Sigmoid colon (tissue), 4 donors: Measurements from ENCODE around the gene CAMSAP2.

Experiments
- EP300 ChIP-seq, 4 donors: sonication (generic); formaldehyde crosslinking; IDR thresholded peaks; one replicate each; pipeline ENCODE4 v1.6.1; 2017; ENCODE audit warnings: antibody characterized with exemption in 4 of 4
- POLR2A ChIP-seq, 2 donors: fragments of 450-650 bp; IDR thresholded peaks; one replicate each; pipeline ENCODE4 v1.6.1; 2016; ENCODE audit warnings: antibody characterized with exemption in 2 of 2, mild to moderate bottlenecking in 2 of 2, moderate library complexity in 2 of 2
- POLR2AphosphoS5 ChIP-seq, 4 donors: sonication (generic); formaldehyde crosslinking; IDR thresholded peaks; one replicate each; pipeline ENCODE4 v1.6.1; 2017; ENCODE audit warnings: antibody characterized with exemption in 4 of 4
- TF ChIP-seq, protein P1 (sequence below), 4 experiments: fragments of 450-650 bp in 3 of 4; fragments of 200-600 bp in 1 of 4; IDR thresholded peaks; one replicate each; pipeline ENCODE4 v1.5.1; 2016 to 2019; ENCODE audit warnings: antibody characterized with exemption in 4 of 4, mild to moderate bottlenecking in 3 of 4, moderate library complexity in 2 of 4

DNA sequence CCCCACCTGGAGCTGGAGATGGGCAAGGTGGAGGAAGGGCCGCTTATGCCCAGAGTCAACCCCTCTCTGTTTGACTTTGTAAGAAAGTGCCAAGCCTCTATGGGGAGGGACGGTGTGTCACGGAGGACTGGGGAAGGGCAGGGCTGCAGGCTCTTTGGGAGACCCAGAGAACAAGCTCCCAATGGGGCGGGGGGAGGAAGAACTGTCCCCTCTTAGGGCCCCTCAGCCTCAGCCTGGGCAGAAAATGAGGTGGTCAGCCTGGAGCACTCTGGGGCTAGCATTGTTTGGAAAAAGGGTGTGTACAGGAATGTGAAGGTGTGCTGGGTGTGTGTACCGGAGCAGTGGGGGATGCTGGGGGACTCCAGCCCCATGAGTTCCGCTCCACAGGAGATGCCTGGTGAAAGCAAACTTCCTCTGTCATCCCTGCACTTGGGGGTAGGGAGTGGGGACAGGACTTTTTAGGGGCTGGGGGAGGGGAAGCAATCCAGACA is 154.8 kb downstream of the CAMSAP2 start:
- TF ChIP-seq, protein P1, sequence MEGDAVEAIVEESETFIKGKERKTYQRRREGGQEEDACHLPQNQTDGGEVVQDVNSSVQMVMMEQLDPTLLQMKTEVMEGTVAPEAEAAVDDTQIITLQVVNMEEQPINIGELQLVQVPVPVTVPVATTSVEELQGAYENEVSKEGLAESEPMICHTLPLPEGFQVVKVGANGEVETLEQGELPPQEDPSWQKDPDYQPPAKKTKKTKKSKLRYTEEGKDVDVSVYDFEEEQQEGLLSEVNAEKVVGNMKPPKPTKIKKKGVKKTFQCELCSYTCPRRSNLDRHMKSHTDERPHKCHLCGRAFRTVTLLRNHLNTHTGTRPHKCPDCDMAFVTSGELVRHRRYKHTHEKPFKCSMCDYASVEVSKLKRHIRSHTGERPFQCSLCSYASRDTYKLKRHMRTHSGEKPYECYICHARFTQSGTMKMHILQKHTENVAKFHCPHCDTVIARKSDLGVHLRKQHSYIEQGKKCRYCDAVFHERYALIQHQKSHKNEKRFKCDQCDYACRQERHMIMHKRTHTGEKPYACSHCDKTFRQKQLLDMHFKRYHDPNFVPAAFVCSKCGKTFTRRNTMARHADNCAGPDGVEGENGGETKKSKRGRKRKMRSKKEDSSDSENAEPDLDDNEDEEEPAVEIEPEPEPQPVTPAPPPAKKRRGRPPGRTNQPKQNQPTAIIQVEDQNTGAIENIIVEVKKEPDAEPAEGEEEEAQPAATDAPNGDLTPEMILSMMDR (IDR thresholded peaks at IDR 0.05): no peak
- no peak for TF ChIP-seq POLR2AphosphoS5 (IDR thresholded peaks at IDR 0.05)
- TF ChIP-seq EP300 (IDR thresholded peaks at IDR 0.05): no peak
- no peak for TF ChIP-seq POLR2A (IDR thresholded peaks at IDR 0.05)
